ENCODE data around the gene DOK6. TPM values are rescaled to one million over a fixed set of nuclear protein-coding genes. Genes with fewer than 3 reads are reported as not detected.
"Not testable (repeated sequence)": the region's sequence is repeated elsewhere in the genome, so short reads cannot be mapped to it uniquely, and the experiment has no call there.

DOK6 gene
- total and polyA plus RNA-seq, 12 donors: 0.37 to 12.5 (median 4.6) TPM

GRCh38 chr18:69874058-69874457 lies 473.4 kb downstream of the DOK6 start:
- H3K36me3 ChIP-seq: no peaks in the 10 kb centered on the region
- peaks cover 0 to 4% (median 0%) of the 10 kb centered on the region in 9 donors for H3K4me1 ChIP-seq
- H3K9me3 ChIP-seq: no peaks in the 10 kb centered on the region
- no peak overlapping the region for H3K27ac ChIP-seq
- H3K4me3 ChIP-seq: no peak overlapping the region
- 75 to 79% methylated on average over 2 of the region's 2 CpGs for WGBS, 2 donors
- H3K27me3 ChIP-seq: no peaks in the 10 kb centered on the region
- TF ChIP-seq CTCF (IDR thresholded peaks at IDR 0.05): no peak
- no peak for ATAC-seq
- no peak for DNase-seq
- intact Hi-C loops (cut with DNase I): loop anchor here in 1 of 10 donors (10.0 kb wide), 1 partner anchor 61 kb away; no protein-coding TSS in a partner anchor

- no peak for ATAC-seq
- WGBS, 2 donors: 90 to 100% methylated on average over 3 of the region's 3 CpGs
- TF ChIP-seq CTCF (IDR thresholded peaks at IDR 0.05): no peak
Observed at GRCh38 chr18:69876490-69876889, 475.8 kb downstream of the DOK6 start.

GRCh38 chr18:69878213-69878933 lies 477.7 kb downstream of the DOK6 start:
- Histone ChIP-seq H3K9me3 (no peaks in the 10 kb centered on the region), H3K27ac (no peak overlapping the region), H3K36me3 (no peaks in the 10 kb centered on the region), H3K4me3 (no peak overlapping the region), H3K4me1 (peaks cover 0 to 4% (median 0%) of the 10 kb centered on the region in 9 donors), H3K27me3 (no peaks in the 10 kb centered on the region)
- intact Hi-C loops (cut with DNase I): loop anchor here in 1 of 10 donors (10.0 kb wide), 1 partner anchor 56 kb away; no protein-coding TSS in a partner anchor
- DNase-seq (no peak), ATAC-seq (no peak)
- no peak for TF ChIP-seq CTCF (IDR thresholded peaks at IDR 0.05)
- WGBS, 2 donors: 80 to 82% methylated on average over 6 of the region's 6 CpGs

More at GRCh38 chr18:69876490-69876889, 475.8 kb downstream of the DOK6 start:
- Histone ChIP-seq H3K9me3 (no peaks in the 10 kb centered on the region), H3K4me3 (no peak overlapping the region), H3K4me1 (no peaks in the 10 kb centered on the region), H3K27ac (no peak overlapping the region), H3K27me3 (no peaks in the 10 kb centered on the region), H3K36me3 (no peaks in the 10 kb centered on the region)
- intact Hi-C loops (cut with DNase I): loop anchor here in 1 of 10 donors (10.0 kb wide), 1 partner anchor 58 kb away; no protein-coding TSS in a partner anchor
- no peak for DNase-seq

- H3K27me3 ChIP-seq, H3K4me1 ChIP-seq, H3K36me3 ChIP-seq, DNase-seq, ATAC-seq, H3K9me3 ChIP-seq, H3K27ac ChIP-seq, H3K4me3 ChIP-seq: not testable (repeated sequence)
- WGBS, 2 donors: 75 to 94% methylated on average over 3 of the region's 3 CpGs
- intact Hi-C loops (cut with DNase I): loop anchor here in 1 of 10 donors (10.0 kb wide), 1 partner anchor 56 kb away; no protein-coding TSS in a partner anchor
Observed at GRCh38 chr18:69879051-69879450, 478.4 kb downstream of the DOK6 start.

GRCh38 chr18:69880083-69880482 lies 479.4 kb downstream of the DOK6 start:
- Histone ChIP-seq H3K9me3 (no peaks in the 10 kb centered on the region), H3K4me1 (peaks cover 0 to 4% (median 0%) of the 10 kb centered on the region in 9 donors), H3K27ac (no peak overlapping the region), H3K4me3 (no peak overlapping the region), H3K36me3 (no peaks in the 10 kb centered on the region), H3K27me3 (no peaks in the 10 kb centered on the region)
- no peak for TF ChIP-seq CTCF (IDR thresholded peaks at IDR 0.05)
- ATAC-seq (no peak), DNase-seq (no peak)
- intact Hi-C loops (cut with DNase I): no loop called here
- whole genome bisulfite sequencing, 2 donors: 92 to 98% methylated on average over 3 of the region's 3 CpGs
